Activated CD8-positive, alpha-beta memory T cell treated with anti-CD3 and anti-CD28 coated beads for 36 hours (primary cell): ENCODE data around the gene SPRY1. TPM values are rescaled to one million over a fixed set of nuclear protein-coding genes. Genes with fewer than 3 reads are reported as not detected.

ENCODE experiments used
- CTCF ChIA-PET: fragments of 350-600 bp; sonication (Branson Sonifier 250); formaldehyde crosslinking; loops from one replicate; lab custom pipeline; 2021; ENCODE audit warnings: antibody characterized with exemption; lab: Charles Lee
- POLR2A ChIA-PET: fragments of 350-600 bp; sonication (Branson Sonifier 250); formaldehyde crosslinking; loops from one replicate; lab custom pipeline; 2021; ENCODE audit warnings: antibody characterized with exemption; lab: Charles Lee
- total RNA-seq, 2 experiments: library from RNA; stranded (reverse); gene quantifications; one replicate each; pipeline ENCODE4 v1.2.3, GENCODE V29; 2021

The SPRY1 gene
- total RNA-seq, 2 experiments from 2014 or later = 82.0 to 83.3 TPM

DNA sequence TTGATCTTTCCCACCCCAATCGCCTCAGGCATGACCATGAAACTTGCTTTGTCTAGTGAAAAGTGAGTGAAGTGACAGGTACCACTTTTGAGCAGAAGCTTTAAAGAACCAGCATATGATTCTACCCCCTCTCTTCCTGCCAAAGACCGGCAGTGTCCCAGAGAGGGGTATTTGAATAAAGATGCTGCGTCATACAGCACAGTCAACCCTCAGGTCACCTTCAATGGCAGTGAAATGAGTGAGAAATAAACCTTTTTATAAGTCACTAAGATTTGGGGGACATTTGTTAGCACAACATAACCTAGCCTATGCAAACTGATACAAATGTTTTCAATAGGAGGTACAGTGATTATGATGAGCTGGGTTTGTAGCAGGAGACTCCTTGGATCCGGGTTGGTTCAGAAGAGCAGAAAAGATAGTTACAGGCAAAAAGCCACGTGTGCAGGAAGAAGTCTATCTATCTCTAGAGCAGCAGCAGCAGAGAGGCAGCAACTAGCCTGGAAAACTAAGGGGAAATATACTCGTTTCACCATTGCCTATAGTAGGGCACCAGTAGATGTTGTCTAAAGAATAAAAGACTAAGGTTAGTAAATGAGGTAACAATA is 30.3 kb upstream of the SPRY1 start:
- ChIA-PET POLR2A (no interaction called here), CTCF (no interaction called here)

DNA sequence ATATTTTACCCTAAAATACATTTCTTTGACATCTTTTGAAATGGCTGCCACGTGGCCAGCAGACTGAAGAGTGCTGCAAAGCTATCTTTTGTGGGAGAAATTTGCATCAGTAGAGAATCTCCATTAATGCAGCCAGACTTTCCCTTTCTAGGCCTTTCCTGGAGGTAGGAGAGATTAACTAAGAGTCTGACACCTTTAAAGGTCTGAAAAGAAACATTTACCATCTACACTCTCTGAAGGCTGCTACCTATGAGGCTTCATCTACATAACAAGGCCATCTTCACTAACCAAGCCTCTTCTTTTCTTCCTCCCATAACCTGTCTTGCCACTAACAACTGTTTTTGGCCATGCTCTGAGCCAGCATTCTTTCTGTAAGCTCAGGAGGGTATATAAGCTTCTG is 17.8 kb upstream of the SPRY1 start:
- ChIA-PET POLR2A (no interaction called here), CTCF (no interaction called here)

DNA sequence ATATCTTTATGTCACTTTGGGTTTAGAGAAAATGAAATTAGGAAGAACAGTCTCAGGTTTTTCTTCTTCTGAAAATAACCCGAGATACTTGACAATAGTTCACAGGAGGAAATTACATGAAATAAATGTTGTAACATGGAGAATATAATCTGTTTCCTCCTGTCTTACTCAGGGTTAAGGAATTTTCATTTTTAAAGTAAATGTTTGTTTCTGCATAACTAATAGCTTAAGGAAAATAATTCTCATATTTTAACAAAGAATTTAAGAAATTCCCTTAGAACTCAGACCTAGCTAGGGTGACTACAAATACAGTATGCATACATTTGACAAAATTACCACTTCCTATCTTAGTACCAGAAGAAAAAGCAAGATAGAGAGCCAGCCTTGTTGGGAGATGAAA is 17.2 kb upstream of the SPRY1 start:
- ChIA-PET POLR2A (no interaction called here), CTCF (no interaction called here)

DNA sequence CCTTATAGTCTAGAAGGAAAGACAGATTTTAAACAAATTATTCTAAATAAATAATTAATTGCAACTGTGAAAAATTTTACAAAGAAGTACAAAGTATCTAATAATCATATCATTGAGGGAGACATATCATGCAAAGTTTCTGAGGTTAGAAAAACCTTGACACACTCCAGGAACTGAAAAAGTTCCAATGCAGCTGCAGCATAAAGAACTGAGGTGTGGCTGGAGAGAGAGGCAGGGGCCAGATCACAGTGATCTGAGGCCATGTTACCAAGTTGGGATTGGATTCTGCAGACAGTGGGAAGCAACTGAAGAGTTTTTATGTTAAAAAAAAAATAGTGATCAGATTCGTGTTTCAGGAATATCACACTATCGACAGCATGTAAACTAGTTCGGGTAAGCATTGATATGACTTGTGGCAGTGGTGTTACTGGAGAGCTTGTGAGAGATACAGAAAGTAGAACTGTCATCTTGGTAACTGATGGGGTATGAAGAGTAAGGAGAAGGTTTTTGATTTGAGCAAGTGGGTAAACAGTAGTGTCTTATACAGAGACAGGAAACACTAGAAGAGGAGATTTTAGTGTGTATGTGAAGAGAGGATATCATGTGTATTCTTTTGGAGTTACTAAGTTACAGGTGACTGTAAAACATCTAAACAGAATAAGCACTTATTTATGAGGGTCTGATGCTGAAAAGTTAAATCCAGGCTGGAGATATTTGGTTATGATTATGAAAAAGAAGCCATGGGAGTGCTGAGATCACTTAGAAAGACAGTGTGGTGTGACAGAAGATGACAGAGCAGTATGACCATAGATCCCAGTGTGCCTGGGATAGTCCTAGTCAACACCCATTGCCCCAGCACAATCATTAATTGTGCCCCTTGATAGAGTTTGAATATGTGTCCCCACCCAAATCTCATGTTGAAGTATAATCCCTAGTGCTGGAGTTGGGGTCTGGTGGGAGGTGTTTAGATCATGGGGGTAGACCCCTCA is 15.6 kb upstream of the SPRY1 start:
- CTCF ChIA-PET = no interaction called here
- POLR2A ChIA-PET = no interaction called here

DNA sequence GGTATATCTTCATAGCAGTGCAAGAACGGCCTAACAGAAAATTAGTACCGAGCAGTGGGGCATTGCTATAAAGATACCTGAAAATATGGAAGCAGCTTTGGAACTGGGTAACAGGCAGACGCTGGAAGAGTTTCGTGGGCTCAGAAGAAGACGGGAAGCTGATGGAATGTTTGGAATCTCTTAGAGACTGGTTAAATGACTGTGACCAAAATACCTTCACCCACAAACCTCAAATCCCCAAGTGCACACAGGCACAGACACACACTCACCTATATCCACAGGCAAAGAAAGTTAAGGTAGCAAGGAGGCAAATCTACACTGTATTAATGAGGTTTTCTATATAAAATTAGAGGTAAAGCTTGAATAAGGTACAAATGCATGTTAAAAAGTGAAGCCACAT is 14.6 kb upstream of the SPRY1 start:
- CTCF ChIA-PET = no interaction called here
- POLR2A ChIA-PET = no interaction called here

DNA sequence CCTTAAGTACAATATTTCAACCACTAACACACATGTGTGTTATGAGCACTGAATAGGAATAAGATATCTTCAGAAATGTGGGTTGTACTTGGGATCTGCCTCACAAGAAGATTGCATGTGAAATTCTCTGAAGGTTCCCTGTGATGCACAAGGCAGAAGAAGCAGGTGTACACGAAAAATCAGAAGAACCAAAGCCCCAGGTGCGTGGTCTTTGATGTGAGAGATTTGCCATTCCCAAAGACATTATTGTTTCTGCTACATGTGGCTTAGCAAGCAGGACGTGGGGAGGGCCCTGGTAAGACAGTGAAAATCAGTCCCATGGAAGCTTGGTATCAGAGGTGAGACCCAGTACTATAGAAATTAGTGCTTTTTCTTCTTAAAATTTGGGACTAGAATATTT is 13.0 kb upstream of the SPRY1 start:
- CTCF ChIA-PET = no interaction called here

DNA sequence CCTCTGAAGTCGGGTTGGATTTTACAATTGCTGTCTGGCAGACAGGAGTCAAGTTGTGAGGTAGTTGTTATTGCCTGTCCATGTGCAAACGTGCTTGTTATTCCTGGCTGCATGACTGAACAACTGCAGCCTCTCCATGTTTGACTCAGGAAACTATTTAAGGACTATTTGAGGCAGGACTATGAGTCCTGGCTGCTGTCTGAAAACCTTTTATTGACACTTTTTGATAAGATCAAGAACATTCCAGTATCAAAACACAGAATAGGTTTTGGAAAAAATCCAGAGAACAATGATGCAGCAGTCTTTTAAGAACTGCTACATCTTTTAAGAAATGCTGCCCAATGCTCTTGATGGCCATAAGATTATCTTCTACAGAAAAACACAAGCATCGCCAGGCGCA is 10.0 kb upstream of the SPRY1 start:
- POLR2A ChIA-PET = no interaction called here
- CTCF ChIA-PET = no interaction called here

More for the DNA sequence above, 13.0 kb upstream of the SPRY1 start:
- POLR2A ChIA-PET = no interaction called here

DNA sequence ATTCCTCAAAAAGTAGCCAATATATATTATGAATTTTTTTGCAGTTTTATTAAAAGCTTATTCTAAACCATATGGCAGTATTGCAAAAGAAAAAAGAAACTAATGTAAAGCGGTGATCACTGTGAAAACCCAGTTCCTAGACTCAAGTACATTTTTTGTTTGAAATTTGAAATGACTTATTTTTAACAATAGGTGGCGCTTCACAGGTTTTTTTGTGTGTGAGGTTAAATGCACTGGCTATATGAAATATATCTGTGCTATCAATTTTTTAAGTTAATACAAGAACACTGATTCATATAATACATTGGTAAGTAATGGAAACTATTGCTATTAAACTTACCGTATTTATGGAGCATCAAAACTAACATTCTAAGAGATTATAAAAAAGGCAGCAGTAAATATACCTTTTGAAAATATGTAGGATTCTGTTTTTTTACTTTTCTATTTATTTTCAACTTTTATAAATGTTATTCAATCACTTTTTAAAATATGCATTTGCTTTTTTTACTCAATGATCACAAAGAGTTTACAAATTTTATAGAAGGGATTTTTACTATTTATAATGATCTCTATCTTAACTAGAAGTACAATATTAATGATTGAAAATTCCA is 5.6 kb upstream of the SPRY1 start:
- POLR2A ChIA-PET = no interaction called here
- CTCF ChIA-PET = interaction anchor here (0.6 to 1.1 kb wide), 3 partner anchors 174 to 1681 kb away, joined by 3 read pairs; no protein-coding TSS in a partner anchor

DNA sequence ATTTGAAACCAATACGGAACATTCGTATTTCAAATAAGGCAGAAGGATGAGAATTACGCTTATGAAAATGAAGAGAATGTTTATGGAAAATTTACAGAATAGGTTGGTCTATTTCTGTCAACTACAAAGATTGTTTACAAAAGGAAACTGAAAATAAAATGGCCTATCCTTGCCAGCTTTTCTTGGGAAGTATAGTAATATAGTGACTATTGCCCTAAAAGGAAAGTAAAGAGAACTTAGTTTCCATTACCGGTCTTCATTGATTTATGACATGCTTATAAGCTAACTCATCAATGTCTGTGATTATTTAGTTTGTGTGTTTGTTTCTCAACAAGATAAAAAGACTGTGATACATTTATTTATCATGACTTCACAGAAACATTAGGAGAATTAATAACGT is 2.9 kb upstream of the SPRY1 start:
- CTCF ChIA-PET = no interaction called here
- POLR2A ChIA-PET = no interaction called here

DNA sequence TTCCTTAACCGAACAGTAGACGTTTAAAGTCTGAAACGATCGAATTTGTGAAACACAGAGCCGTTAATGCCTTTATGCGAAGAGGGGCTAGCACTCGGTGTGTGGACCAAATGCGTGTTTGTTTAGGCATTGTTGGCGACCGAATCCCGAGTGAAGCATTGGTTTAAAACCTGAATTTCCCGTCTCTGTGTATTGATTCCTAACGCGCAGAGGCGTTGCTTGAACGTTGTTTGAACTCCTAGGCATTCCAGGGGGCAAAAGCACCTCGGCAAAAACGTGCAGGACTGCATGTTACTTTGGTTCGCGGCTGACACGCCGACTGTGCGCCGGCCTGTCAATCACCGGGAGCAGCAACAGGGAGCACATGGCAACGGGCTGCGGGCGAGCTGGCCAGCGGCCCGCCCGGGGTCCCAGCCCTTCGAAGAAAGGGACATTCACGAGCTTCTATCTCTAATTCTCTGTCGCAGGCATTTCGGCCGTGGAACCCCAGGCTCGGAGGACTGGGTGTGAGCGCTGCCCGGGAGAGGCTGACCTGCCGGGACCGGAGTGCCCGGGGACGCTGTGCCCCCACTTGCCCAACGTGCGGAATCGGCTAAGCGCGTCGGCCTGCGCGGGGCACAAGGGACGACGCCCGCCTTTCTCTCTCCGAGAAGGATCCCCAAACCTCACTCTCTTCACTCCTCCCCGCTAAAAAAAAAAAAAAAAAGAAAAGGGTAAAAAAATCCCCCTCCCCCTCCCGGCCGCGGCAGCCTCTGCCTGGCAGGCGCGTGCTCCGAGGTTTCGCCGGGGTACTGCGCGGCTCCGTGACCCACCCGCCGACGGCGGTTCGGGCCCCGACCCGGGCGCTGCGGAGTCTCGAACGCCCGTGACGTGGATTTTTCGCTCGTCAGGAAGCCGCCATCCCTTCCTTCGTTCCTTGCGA is 810 bp downstream of the SPRY1 start:
- CTCF ChIA-PET = no interaction called here
- POLR2A ChIA-PET = interaction anchor here (0.8 to 1.4 kb wide), 4 partner anchors 15 to 274 kb away, joined by 3 to 4 read pairs (median 3); no protein-coding TSS in a partner anchor

DNA sequence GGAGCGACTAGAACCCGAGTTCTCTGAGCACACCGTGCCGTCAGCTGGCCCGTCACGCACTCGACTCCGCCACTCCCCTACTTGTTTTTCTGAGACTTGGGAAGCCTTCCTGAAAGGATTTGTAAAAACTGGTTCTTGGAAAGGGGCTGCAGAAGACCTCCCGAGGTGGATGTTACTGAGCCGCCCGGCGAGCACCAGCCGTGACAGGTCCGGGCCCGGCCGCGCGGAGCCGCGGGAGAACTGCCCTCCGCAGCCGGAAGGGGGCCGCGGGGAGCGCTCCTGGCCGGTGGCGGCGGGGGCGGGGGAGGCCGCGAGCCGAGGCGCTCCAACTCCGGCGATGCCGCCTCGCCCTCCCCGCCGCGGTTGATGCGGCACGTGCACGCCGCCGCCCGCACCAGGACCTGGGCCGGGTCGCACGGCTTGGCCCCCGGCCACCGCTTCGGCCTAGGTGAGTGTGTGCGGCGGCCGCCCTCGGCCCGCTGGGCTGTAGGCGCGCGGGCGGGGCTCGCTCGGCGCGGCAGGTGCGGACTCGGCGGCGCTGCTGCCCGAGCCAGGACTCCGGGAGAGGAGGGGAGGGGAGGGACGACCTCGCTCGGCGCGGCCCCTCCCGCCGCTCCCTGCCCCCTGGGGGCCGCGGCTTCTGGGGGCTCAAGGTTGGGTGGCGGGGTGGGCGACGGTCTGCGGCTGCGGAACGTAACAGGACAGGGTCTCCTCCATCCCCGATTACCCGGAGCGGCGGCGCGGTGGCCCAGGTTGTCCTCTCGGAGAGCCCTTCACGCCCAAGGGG is 1.7 kb downstream of the SPRY1 start:
- CTCF ChIA-PET = interaction anchor here (0.7 to 0.9 kb wide), 2 partner anchors 11 to 166 kb away, joined by 3 read pairs; no protein-coding TSS in a partner anchor
- POLR2A ChIA-PET = interaction anchor here (0.5 to 1.4 kb wide), 4 partner anchors 14 to 219 kb away, joined by 3 to 6 read pairs (median 4); no protein-coding TSS in a partner anchor

DNA sequence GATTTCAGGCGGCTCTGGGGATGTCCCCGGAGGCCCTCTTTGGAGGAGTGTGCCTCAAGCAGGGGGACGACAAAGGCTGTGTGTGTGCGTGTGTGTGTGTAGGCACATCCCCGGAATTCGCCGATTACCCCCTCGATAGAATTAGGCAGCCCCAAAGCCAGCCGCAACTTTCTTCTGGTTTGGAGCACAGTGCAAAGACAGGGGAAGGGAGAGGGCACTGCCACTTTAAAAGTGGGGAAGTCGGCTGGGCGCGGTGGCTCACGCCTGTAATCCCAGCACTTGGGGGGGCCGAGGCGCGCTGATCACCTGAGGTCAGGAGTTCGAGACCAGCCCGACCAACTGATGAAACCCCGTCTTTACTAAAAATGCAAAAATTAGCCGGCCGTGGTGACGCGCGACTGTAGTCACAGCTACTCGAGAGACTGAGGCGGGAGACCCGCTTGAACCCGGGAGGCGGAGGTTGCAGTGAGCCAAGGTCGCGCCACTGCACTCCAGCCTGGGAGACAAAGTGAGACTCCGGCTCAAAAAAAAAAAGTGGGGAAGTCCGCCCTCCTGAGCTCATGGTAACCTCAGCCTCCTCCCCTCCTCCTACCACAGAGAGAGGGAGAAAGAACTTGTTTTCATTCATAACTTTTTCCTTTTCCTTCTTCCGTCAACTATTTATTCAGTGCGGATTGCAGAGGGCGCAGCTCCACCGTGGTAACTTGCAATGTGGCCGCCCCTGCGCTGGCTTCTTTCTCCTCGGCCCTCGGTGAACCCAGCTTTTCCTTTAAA is 2.4 kb downstream of the SPRY1 start:
- ChIA-PET POLR2A (interaction anchor here (0.5 to 1.3 kb wide), 7 partner anchors 12 to 48 kb away, joined by 3 to 8 read pairs (median 5); no protein-coding TSS in a partner anchor), CTCF (interaction anchor here (0.7 to 1.0 kb wide), 4 partner anchors 10 to 274 kb away, joined by 3 to 4 read pairs (median 3); no protein-coding TSS in a partner anchor)

DNA sequence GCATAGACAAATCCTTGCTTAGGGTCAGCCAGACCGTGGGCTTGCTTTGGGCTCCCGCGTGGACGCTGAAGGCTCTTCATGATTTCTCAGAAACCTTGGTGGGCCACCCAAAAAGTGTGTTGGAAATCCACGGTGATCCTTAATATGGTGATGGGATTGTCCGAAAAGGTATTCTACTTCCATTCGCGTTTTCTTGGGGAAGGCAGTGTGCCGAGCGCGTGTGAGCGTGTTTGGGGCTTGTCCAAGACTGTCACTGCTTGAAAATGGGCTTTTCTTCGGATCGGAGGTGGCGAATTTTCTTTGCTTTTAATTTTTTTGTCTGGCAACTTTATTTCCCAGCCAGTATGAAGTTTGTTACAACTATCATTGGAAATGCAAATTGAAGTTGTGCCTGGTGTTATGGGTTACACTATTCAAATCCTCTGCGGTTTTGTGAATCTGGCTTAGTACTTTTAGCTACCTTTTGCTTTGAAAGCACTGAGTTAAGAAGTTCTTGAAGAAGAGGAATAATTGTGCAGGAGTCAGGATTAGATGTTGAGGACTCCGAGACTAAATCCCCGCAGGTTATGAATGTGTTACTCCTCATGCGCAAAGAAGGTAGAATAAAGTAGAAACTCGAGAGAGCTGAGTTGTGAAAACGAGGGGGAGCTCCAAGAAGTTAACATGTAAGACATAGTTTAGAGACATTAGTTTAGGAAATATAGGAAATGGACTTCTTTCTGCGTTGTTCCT is 3.2 kb downstream of the SPRY1 start:
- CTCF ChIA-PET = interaction anchor here (0.7 to 1.0 kb wide), 4 partner anchors 12 to 273 kb away, joined by 3 to 4 read pairs (median 3); no protein-coding TSS in a partner anchor
- POLR2A ChIA-PET = interaction anchor here (0.6 to 1.3 kb wide), 6 partner anchors 11 to 47 kb away, joined by 3 to 8 read pairs (median 4); no protein-coding TSS in a partner anchor

DNA sequence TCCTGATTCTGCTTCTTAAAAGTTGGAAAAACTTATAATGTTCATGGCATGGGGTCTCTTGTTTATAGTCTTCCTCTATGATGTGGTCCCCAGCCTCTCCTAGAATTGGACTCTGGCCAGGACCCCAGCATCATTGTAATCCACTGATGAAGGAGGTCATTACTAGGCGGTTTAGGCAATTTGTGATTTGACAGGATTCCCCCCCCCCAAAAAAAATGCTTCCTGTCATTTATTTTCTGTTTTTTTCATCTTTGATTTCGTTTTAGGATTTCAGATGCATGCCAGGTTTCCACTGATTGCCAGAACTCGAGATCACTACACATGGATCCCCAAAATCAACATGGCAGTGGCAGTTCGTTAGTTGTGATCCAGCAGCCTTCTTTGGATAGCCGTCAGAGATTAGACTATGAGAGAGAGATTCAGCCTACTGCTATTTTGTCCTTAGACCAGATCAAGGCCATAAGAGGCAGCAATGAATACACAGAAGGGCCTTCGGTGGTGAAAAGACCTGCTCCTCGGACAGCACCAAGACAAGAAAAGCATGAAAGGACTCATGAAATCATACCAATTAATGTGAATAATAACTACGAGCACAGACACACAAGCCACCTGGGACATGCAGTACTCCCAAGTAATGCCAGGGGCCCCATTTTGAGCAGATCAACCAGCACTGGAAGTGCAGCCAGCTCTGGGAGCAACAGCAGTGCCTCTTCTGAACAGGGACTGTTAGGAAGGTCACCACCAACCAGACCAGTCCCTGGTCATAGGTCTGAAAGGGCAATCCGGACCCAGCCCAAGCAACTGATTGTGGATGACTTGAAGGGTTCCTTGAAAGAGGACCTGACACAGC is 4.9 kb downstream of the SPRY1 start:
- ChIA-PET POLR2A (interaction anchor here (0.8 to 1.3 kb wide), 2 partner anchors 11 to 20 kb away, joined by 3 read pairs; no protein-coding TSS in a partner anchor), CTCF (interaction anchor here (0.9 kb wide), 1 partner anchor 10 kb away, joined by 3 read pairs; no protein-coding TSS in a partner anchor)

DNA sequence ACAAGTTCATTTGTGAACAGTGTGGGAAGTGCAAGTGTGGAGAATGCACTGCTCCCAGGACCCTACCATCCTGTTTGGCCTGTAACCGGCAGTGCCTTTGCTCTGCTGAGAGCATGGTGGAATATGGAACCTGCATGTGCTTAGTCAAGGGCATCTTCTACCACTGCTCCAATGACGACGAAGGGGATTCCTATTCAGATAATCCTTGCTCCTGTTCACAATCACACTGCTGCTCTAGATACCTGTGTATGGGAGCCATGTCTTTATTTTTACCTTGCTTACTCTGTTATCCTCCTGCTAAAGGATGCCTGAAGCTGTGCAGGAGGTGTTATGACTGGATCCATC is 5.5 kb downstream of the SPRY1 start:
- ChIA-PET POLR2A (no interaction called here), CTCF (no interaction called here)
